AG04449 (cell line): Measurements from ENCODE around the gene ISG20.

Experiments used
- CTCF ChIA-PET: fragments of 350-600 bp; formaldehyde crosslinking; extraction: SDS; loops from one replicate; lab custom pipeline; 2021; ENCODE audit warnings: antibody characterized with exemption; lab: Yijun Ruan, JAX
- POLR2A ChIA-PET: fragments of 400-600, 350-600 bp; formaldehyde crosslinking; extraction: SDS; loops from one replicate; lab custom pipeline; 2020; ENCODE audit warnings: antibody characterized with exemption, inconsistent platforms; lab: Yijun Ruan, JAX
- DNase-seq: peaks from one replicate; pipeline ENCODE4 v3.0.0-alpha.2; 2010; ENCODE audit warnings: low read depth, low spot score
- H3K4me3 ChIP-seq: 2 replicates; pipeline ENCODE4 v1.5.1; 2011; ENCODE audit warnings: low read depth, mild to moderate bottlenecking, control low read depth, low read length
- TF ChIP-seq, protein P1 (sequence below): IDR thresholded peaks from one replicate; pipeline ENCODE4 v1.5.1; 2011; ENCODE audit warnings: mild to moderate bottlenecking, moderate library complexity, low read length, control low read depth, inconsistent platforms; ENCODE audit not compliant: insufficient read depth; ENCODE audit errors: missing control alignments

The ISG20 gene

GRCh38 chr15:88655800-88656488 is 17.1 kb downstream of the ISG20 start:
- no peak overlapping the region for H3K4me3 ChIP-seq
- TF ChIP-seq, protein P1, sequence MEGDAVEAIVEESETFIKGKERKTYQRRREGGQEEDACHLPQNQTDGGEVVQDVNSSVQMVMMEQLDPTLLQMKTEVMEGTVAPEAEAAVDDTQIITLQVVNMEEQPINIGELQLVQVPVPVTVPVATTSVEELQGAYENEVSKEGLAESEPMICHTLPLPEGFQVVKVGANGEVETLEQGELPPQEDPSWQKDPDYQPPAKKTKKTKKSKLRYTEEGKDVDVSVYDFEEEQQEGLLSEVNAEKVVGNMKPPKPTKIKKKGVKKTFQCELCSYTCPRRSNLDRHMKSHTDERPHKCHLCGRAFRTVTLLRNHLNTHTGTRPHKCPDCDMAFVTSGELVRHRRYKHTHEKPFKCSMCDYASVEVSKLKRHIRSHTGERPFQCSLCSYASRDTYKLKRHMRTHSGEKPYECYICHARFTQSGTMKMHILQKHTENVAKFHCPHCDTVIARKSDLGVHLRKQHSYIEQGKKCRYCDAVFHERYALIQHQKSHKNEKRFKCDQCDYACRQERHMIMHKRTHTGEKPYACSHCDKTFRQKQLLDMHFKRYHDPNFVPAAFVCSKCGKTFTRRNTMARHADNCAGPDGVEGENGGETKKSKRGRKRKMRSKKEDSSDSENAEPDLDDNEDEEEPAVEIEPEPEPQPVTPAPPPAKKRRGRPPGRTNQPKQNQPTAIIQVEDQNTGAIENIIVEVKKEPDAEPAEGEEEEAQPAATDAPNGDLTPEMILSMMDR: no peak
- POLR2A ChIA-PET: no interaction called here
- CTCF ChIA-PET: interaction anchor here (0.6 to 10.7 kb wide), 24 partner anchors 9 to 402 kb away, joined by 3 to 385 read pairs (median 5); partner anchors contain the start of gene ISG20
- DNase-seq: no peak

DNA sequence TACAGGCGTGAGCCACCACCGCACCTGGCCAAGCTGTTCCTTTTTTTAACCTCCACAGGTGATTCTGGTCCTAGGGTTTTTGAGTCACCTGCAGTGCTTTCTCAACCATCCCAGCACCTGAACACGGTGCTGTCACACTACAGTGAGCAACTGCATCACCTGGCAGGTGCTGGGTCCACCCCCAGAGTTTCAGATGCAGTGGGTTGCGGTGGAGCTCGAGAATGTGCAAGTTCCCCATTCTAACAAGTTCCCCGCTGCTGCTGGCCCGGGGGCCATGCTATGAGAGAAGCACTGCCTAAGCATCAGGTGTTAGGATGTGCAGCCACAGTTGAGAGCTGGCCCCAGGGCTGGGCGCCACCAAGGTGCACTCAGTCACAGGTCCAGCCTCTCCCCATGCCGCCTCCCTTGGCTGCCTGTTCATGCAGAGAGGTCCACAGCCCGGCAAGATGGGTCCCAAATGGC is 18.0 kb downstream of the ISG20 start:
- TF ChIP-seq, protein P1: no peak
- H3K4me3 ChIP-seq: no peak overlapping the region
- POLR2A ChIA-PET: interaction anchor here (1.3 kb wide), 1 partner anchor 244 kb away, joined by 3 read pairs; no protein-coding TSS in a partner anchor
- CTCF ChIA-PET: interaction anchor here (0.9 to 10.7 kb wide), 25 partner anchors 11 to 521 kb away, joined by 3 to 385 read pairs (median 5); partner anchors contain the start of gene ISG20
- DNase-seq: no peak

GRCh38 chr15:88657326-88658069 is 18.7 kb downstream of the ISG20 start:
- DNase-seq: no peak
- no peak overlapping the region for H3K4me3 ChIP-seq
- POLR2A ChIA-PET: interaction anchor here (0.8 to 1.3 kb wide), 2 partner anchors 19 to 243 kb away, joined by 3 to 4 read pairs; partner anchors contain the start of gene ISG20
- TF ChIP-seq, protein P1: peak; percentile 86
- CTCF ChIA-PET: interaction anchor here (0.8 to 10.7 kb wide), 43 partner anchors 9 to 520 kb away, joined by 3 to 385 read pairs (median 4); partner anchors contain the start of genes ACAN and ISG20

DNA sequence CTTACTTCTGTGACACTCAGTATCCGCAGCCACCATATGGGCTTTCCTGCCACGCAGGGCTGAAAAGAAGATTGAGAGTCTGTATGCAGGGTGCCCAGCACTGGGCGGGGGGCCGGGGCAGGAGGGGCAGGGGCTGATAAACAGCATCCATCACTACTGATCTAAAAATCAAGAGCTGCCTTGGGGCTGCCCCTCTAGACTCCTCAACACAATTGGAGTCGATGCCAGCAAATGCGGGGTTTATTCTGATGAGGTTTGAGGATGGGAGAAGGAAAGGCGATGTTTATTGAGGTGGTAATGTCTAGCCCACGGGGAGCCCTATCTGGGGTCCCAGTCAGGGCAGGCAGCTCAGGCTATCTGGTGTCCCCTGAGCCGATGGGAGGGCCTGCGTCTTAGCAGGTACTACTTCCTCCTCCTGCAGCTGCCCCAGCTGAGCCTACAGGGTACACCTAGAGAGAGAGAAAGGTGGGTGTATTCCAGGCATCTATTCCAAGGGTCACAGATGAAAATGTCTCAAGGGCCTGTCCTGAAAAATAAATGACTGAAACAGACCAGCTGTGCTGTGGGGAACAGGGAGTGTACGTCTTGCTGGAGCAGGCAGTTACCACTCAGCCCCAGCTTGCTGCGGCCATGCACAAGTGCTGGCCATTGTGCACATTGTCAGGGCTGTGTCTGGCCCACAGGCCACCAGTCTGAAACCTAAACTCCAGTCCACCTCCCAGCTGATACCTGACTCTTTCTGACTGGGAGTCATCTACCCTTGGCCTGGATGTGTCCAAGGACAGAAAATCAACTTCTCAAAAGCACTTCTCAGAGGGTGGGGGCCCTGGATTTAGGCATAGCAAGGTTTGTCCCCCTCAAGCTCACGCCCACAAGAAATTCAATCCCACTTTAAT is 19.5 kb downstream of the ISG20 start:
- POLR2A ChIA-PET: interaction anchor here (0.8 to 1.3 kb wide), 2 partner anchors 20 to 242 kb away, joined by 3 to 4 read pairs; partner anchors contain the start of gene ISG20
- CTCF ChIA-PET: interaction anchor here (0.8 to 10.7 kb wide), 42 partner anchors 9 to 548 kb away, joined by 3 to 385 read pairs (median 4); partner anchors contain the start of genes ACAN and ISG20
- DNase-seq: no peak
- no peak overlapping the region for H3K4me3 ChIP-seq
- TF ChIP-seq, protein P1: no peak

DNA sequence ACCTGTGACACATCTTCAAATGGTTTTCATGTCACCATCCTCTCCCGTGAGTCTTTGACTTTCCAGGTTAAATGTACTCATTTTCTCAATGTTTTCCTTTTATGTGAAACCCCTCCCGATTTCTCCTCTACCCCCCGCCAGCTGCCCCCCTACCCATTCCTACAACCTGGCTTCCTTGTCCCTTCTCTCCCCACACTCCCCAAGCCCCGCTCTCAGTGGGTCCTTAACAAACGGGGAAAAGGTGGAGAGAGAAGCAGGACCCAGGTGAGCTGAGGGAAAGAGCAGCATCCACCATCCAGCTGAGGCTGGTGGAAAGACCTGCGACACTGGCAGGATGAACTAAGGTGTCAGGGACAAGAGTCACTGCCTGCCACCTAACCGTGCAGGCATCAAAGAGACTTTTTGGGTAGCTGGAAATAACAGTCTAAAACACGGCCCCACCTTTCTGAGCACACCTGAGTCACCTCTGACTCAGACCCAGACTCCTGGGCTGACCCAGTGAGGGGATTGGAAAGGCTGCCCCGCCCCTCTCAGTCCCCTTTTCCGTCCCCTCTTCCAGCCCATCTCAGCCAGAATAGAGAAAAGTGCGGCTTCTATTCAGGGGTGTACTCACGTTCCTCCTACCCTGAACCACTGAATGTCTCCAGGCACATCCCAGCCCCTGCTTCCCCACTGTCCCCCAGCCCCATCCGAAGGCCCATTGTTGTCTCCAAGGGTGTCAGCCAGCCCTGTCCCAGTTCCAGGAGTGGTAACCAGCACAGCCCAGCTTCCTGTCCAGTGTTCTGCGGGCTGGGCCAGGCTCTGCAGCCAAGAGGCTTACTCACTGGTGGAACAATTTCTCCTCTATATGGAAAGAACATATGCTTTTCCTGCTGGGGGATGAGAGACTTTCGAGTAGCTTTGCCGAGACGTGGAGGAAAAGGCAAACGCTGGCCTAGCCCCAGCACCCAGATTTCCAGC is 20.4 kb downstream of the ISG20 start:
- TF ChIP-seq, protein P1: no peak
- ChIA-PET CTCF (interaction anchor here (0.6 to 10.7 kb wide), 29 partner anchors 14 to 861 kb away, joined by 3 to 385 read pairs (median 5); partner anchors contain the start of genes ACAN, HAPLN3 and ISG20), POLR2A (interaction anchor here (0.6 to 1.4 kb wide), 4 partner anchors 9 to 235 kb away, joined by 3 to 6 read pairs (median 4); partner anchors contain the start of gene ISG20)
- H3K4me3 ChIP-seq: peak overlapping the region; percentile 12; the same call in 1 of the 2 replicates
- peak; percentile 42 for DNase-seq
